ENCODE measurements around the gene APPBP2.

APPBP2 gene

DNA sequence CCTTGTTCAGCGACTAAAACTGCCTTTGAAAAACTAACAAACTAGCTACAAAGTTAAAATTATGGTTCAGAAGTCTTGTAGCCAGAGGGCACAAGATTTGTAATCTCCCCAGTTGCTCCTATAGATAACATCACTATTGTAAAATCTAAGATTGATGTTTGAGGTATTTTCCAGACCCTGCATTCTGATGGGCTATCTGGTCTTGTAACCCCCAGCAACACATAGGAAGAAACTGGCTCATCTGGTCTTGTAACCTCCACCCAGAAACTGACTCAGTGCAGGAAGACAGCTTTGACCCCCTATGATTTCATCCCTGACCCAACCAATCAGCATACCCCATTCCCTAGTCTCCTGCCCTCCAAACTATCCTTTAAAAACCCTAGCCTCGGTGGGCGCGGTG is 116.0 kb downstream of the APPBP2 start:
- H3K4me3 ChIP-seq (ENCODE audit: insufficient read length, low read depth): no peak overlapping the region
- no peaks in the 10 kb centered on the region for H3K36me3 ChIP-seq (ENCODE audit: insufficient read depth, insufficient read length, low read length)
- DNase-seq (ENCODE audit: low read depth, low spot score): no peak
- no peaks in the 10 kb centered on the region for H3K4me1 ChIP-seq (ENCODE audit: insufficient read depth, insufficient read length)
- no peak for TF ChIP-seq YY1 (IDR thresholded peaks at IDR 0.05; ENCODE audit: insufficient read depth, insufficient read length)
- no peak for TF ChIP-seq SUZ12 (IDR thresholded peaks at IDR 0.05; ENCODE audit: extremely low read depth, insufficient read depth, insufficient read length)
- TF ChIP-seq ZNF274 (IDR thresholded peaks at IDR 0.05; ENCODE audit: low read depth, low read length): no peak
- H3K9me3 ChIP-seq (ENCODE audit: insufficient read depth, low read length): no peaks in the 10 kb centered on the region
- H3K27me3 ChIP-seq (ENCODE audit: insufficient read depth, insufficient read length): no peaks in the 10 kb centered on the region
- H3K9ac ChIP-seq (ENCODE audit: insufficient read length, low read depth): no peak overlapping the region

DNA sequence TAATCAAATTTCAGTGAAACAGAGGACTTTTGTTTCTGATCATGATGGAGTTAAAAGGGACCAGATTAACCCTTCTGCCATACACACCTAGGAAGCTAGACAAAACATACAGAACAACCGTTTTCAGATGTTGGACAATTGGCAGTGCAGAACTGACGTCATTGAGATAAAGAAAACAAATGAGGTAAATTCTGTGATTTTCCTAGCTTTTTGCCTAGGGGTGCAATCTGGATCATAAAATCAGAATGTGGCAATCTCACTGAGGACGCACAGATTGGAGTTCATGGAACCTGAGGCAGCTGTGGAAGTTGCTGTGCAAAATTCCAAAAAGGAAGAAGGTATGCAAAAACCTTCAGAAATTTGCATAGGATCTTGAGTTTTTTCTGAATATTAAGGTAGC is 119.2 kb downstream of the APPBP2 start:
- H3K4me1 ChIP-seq (ENCODE audit: insufficient read depth, insufficient read length): no peaks in the 10 kb centered on the region
- TF ChIP-seq ZNF274 (IDR thresholded peaks at IDR 0.05; ENCODE audit: low read depth, low read length) (no peak), YY1 (IDR thresholded peaks at IDR 0.05; ENCODE audit: insufficient read depth, insufficient read length) (no peak), SUZ12 (IDR thresholded peaks at IDR 0.05; ENCODE audit: extremely low read depth, insufficient read depth, insufficient read length) (no peak)
- no peaks in the 10 kb centered on the region for H3K9me3 ChIP-seq (ENCODE audit: insufficient read depth, low read length)
- no peaks in the 10 kb centered on the region for H3K27me3 ChIP-seq (ENCODE audit: insufficient read depth, insufficient read length)
- no peak overlapping the region for H3K9ac ChIP-seq (ENCODE audit: insufficient read length, low read depth)
- H3K4me3 ChIP-seq (ENCODE audit: insufficient read length, low read depth): no peak overlapping the region
- no peak for DNase-seq (ENCODE audit: low read depth, low spot score)
- no peaks in the 10 kb centered on the region for H3K36me3 ChIP-seq (ENCODE audit: insufficient read depth, insufficient read length, low read length)

DNA sequence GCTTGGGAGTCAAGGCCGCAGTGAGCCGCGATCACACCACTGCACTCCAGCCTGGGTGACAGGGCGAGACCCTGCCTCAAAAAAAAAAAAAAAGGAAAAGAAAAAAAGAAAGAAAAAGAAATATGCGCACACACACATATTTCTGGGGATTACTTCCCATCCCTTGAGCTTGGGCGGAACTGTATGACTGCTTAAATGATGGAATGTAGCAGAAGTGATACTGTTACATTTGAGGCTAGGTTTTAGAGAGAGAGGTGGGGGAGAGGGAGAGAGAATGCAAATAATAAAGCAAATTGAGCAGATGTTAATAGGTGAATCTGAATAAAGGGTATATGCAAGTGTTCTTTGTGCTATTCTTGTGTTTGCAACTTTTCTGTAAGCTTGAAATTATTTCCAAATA is 122.1 kb downstream of the APPBP2 start:
- no peak for TF ChIP-seq YY1 (IDR thresholded peaks at IDR 0.05; ENCODE audit: insufficient read depth, insufficient read length)
- no peaks in the 10 kb centered on the region for H3K27me3 ChIP-seq (ENCODE audit: insufficient read depth, insufficient read length)
- no peak for DNase-seq (ENCODE audit: low read depth, low spot score)
- H3K4me3 ChIP-seq (ENCODE audit: insufficient read length, low read depth): no peak overlapping the region
- no peaks in the 10 kb centered on the region for H3K9me3 ChIP-seq (ENCODE audit: insufficient read depth, low read length)
- H3K4me1 ChIP-seq (ENCODE audit: insufficient read depth, insufficient read length): no peaks in the 10 kb centered on the region
- H3K36me3 ChIP-seq (ENCODE audit: insufficient read depth, insufficient read length, low read length): no peaks in the 10 kb centered on the region
- no peak overlapping the region for H3K9ac ChIP-seq (ENCODE audit: insufficient read length, low read depth)

DNA sequence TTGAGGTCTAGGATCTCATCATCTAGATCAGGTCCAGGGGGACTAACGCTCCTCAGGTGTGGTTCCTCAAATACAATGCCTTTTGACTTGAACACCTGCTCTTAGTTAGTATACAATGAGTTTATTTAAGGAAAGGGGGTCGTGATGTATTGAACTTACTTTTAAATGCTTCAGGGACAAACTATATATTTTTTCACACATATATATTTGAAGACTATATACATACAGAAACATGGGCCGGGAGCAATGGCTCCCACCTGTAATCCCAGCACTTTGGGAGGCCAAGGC is 122.6 kb downstream of the APPBP2 start:
- no peaks in the 10 kb centered on the region for H3K9me3 ChIP-seq (ENCODE audit: insufficient read depth, low read length)
- no peaks in the 10 kb centered on the region for H3K4me1 ChIP-seq (ENCODE audit: insufficient read depth, insufficient read length)
- H3K36me3 ChIP-seq (ENCODE audit: insufficient read depth, insufficient read length, low read length): no peaks in the 10 kb centered on the region
- no peaks in the 10 kb centered on the region for H3K27me3 ChIP-seq (ENCODE audit: insufficient read depth, insufficient read length)
- TF ChIP-seq YY1 (IDR thresholded peaks at IDR 0.05; ENCODE audit: insufficient read depth, insufficient read length): no peak
- TF ChIP-seq SUZ12 (IDR thresholded peaks at IDR 0.05; ENCODE audit: extremely low read depth, insufficient read depth, insufficient read length): no peak
- TF ChIP-seq ZNF274 (IDR thresholded peaks at IDR 0.05; ENCODE audit: low read depth, low read length): no peak
- no peak overlapping the region for H3K9ac ChIP-seq (ENCODE audit: insufficient read length, low read depth)
- no peak overlapping the region for H3K4me3 ChIP-seq (ENCODE audit: insufficient read length, low read depth)
- DNase-seq (ENCODE audit: low read depth, low spot score): no peak

DNA sequence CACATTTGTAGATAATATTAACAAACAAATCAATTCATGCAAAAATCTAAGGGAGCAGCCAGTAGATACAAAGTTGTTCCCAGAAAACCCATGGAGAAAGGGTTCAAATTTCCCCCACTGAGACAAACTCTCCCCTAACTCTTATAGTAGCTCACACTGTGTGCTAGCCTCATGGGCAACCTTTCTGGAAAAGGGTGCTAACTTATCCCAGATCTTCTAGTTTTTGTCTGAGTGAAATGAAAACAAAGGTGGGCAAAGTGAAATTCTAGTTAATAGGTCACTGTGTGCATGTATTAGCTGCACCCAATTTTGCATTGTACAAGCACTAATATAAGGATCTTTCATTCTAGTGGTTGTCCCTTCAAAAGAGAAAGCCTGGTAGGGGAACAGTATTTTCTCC is 124.2 kb downstream of the APPBP2 start:
- Histone ChIP-seq H3K27me3 (ENCODE audit: insufficient read depth, insufficient read length) (no peaks in the 10 kb centered on the region), H3K4me3 (ENCODE audit: insufficient read length, low read depth) (no peak overlapping the region), H3K4me1 (ENCODE audit: insufficient read depth, insufficient read length) (no peaks in the 10 kb centered on the region), H3K9ac (ENCODE audit: insufficient read length, low read depth) (no peak overlapping the region), H3K9me3 (ENCODE audit: insufficient read depth, low read length) (no peaks in the 10 kb centered on the region), H3K36me3 (ENCODE audit: insufficient read depth, insufficient read length, low read length) (no peaks in the 10 kb centered on the region)
- no peak for TF ChIP-seq ZNF274 (IDR thresholded peaks at IDR 0.05; ENCODE audit: low read depth, low read length)
- TF ChIP-seq YY1 (IDR thresholded peaks at IDR 0.05; ENCODE audit: insufficient read depth, insufficient read length): no peak
- no peak for TF ChIP-seq SUZ12 (IDR thresholded peaks at IDR 0.05; ENCODE audit: extremely low read depth, insufficient read depth, insufficient read length)
- no peak for DNase-seq (ENCODE audit: low read depth, low spot score)

DNA sequence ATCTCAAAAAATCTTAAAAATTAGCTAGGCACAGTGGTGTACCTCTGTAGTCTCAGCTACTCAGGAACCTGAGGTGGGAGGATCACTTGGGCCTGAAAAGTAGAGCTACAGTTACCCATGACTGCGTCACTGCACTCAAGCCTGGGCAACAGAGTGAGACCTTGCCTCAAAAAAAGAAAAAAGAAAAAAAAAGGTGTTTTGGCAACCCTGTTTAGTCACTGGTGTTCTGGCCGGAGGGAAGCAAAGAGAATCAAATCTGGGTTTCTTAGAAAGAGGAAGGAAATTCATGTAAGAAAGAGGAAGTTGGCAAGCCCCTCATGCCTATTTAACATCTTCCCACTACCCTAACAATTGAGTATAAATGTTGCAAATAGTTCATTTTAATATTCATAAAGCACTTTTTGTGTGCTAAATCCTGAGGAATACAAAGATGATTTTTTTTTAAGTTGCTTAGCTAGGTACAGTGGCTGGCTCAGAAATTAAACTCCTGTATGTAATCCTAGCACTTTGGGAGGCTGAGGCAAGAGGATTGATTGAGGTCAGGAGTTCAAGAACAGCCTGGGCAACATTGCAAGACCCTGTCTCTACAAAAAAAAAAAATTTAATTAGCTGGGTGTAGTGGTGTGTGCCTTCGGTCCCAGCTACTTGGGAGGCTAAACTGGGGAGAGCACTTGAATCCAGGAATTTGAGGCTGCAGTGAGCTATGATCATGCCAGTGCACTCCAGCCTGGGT is 127.6 kb downstream of the APPBP2 start:
- Histone ChIP-seq H3K4me1 (ENCODE audit: insufficient read depth, insufficient read length) (no peaks in the 10 kb centered on the region), H3K27me3 (ENCODE audit: insufficient read depth, insufficient read length) (no peaks in the 10 kb centered on the region), H3K9ac (ENCODE audit: insufficient read length, low read depth) (no peak overlapping the region), H3K9me3 (ENCODE audit: insufficient read depth, low read length) (no peaks in the 10 kb centered on the region), H3K36me3 (ENCODE audit: insufficient read depth, insufficient read length, low read length) (no peaks in the 10 kb centered on the region), H3K4me3 (ENCODE audit: insufficient read length, low read depth) (no peak overlapping the region)
- TF ChIP-seq SUZ12 (IDR thresholded peaks at IDR 0.05; ENCODE audit: extremely low read depth, insufficient read depth, insufficient read length) (no peak), YY1 (IDR thresholded peaks at IDR 0.05; ENCODE audit: insufficient read depth, insufficient read length) (no peak), ZNF274 (IDR thresholded peaks at IDR 0.05; ENCODE audit: low read depth, low read length) (no peak)
- no peak for DNase-seq (ENCODE audit: low read depth, low spot score)

DNA sequence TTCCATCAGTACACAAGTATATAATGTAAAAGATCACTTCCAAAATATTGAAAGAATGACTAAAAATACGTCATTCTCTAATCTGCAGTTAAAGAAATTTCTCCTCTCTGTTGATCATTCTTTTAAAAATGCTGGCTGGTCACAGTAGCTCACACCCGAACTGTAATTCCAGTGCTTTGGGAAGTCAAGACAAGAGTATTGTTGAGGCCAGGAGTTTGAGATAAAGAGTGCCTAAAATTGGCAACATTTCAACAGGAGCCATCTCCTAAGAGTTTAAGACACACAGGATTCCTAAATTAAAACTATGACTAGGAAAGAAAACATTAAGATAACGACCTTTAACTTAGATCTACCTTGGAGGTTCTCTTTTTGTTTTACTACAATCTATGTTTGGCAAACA is 129.6 kb downstream of the APPBP2 start:
- Histone ChIP-seq H3K36me3 (ENCODE audit: insufficient read depth, insufficient read length, low read length) (no peaks in the 10 kb centered on the region), H3K9ac (ENCODE audit: insufficient read length, low read depth) (no peak overlapping the region), H3K4me3 (ENCODE audit: insufficient read length, low read depth) (no peak overlapping the region), H3K4me1 (ENCODE audit: insufficient read depth, insufficient read length) (no peaks in the 10 kb centered on the region), H3K9me3 (ENCODE audit: insufficient read depth, low read length) (no peaks in the 10 kb centered on the region), H3K27me3 (ENCODE audit: insufficient read depth, insufficient read length) (no peaks in the 10 kb centered on the region)
- no peak for DNase-seq (ENCODE audit: low read depth, low spot score)
- TF ChIP-seq SUZ12 (IDR thresholded peaks at IDR 0.05; ENCODE audit: extremely low read depth, insufficient read depth, insufficient read length): no peak
- no peak for TF ChIP-seq YY1 (IDR thresholded peaks at IDR 0.05; ENCODE audit: insufficient read depth, insufficient read length)
- no peak for TF ChIP-seq ZNF274 (IDR thresholded peaks at IDR 0.05; ENCODE audit: low read depth, low read length)
